BE2C (cell line): ENCODE measurements around the gene GRIK2.
"Not testable (repeated sequence)": the region's sequence is repeated elsewhere in the genome, so short reads cannot be mapped to it uniquely, and the experiment has no call there.

ENCODE experiments used
- DNase-seq: peaks from one replicate; pipeline ENCODE4 v3.0.0-alpha.2; 2020
- H3K27me3 ChIP-seq: fragments of 250-450 bp; sonication (Bioruptor Pico); 2 replicates; pipeline ENCODE4 v1.5.1; 2020; ENCODE audit warnings: mild to moderate bottlenecking
- H3K36me3 ChIP-seq: fragments of 250-450 bp; sonication (Bioruptor Pico); 2 replicates; pipeline ENCODE4 v1.5.1; 2020; ENCODE audit warnings: mild to moderate bottlenecking
- H3K4me1 ChIP-seq: fragments of 250-450 bp; sonication (Bioruptor Pico); 2 replicates; pipeline ENCODE4 v1.5.1; 2020
- H3K4me3 ChIP-seq: 2 replicates; pipeline ENCODE4 v1.5.1; 2011; ENCODE audit warnings: low read depth, low read length
- H3K9me3 ChIP-seq: fragments of 250-450 bp; sonication (Bioruptor Pico); 2 replicates; pipeline ENCODE4 v1.5.1; 2020
- TF ChIP-seq, protein P1 (sequence below): IDR thresholded peaks from 2 replicates; pipeline ENCODE4 v1.5.1; 2012; ENCODE audit warnings: mild to moderate bottlenecking, low read depth, low read length

GRIK2 gene

GRCh38 chr6:101626269-101626668, 232.8 kb downstream of the GRIK2 start:
- Histone ChIP-seq H3K27me3 (no peaks in the 10 kb centered on the region), H3K4me3 (no peak overlapping the region), H3K9me3 (no peaks in the 10 kb centered on the region), H3K36me3 (peaks cover 15% of the 10 kb centered on the region), H3K4me1 (peaks cover 5% of the 10 kb centered on the region)
- TF ChIP-seq, protein P1, sequence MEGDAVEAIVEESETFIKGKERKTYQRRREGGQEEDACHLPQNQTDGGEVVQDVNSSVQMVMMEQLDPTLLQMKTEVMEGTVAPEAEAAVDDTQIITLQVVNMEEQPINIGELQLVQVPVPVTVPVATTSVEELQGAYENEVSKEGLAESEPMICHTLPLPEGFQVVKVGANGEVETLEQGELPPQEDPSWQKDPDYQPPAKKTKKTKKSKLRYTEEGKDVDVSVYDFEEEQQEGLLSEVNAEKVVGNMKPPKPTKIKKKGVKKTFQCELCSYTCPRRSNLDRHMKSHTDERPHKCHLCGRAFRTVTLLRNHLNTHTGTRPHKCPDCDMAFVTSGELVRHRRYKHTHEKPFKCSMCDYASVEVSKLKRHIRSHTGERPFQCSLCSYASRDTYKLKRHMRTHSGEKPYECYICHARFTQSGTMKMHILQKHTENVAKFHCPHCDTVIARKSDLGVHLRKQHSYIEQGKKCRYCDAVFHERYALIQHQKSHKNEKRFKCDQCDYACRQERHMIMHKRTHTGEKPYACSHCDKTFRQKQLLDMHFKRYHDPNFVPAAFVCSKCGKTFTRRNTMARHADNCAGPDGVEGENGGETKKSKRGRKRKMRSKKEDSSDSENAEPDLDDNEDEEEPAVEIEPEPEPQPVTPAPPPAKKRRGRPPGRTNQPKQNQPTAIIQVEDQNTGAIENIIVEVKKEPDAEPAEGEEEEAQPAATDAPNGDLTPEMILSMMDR: no peak
- DNase-seq: peak; percentile 33

DNA sequence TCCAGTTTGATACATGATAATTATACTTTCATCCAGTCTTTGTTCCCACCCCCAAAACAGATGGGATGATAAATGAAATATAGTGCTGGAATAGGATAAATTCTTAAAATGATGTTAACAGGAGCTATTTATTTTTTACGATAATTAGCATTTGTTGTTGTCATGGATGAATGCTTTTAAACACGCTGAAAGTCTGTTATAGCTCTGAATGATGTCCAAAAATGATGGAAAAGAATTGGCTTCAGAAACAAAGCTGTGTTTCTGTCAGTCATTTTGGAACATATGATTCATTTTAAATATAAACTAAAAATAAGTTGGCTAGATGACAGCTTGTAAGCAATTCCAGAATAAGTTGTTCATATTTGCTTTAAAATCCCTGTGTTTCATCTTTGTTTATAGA, 237.4 kb downstream of the GRIK2 start:
- Histone ChIP-seq H3K36me3 (peaks cover 11% of the 10 kb centered on the region), H3K4me3 (no peak overlapping the region), H3K4me1 (peaks cover 14% of the 10 kb centered on the region), H3K9me3 (no peaks in the 10 kb centered on the region), H3K27me3 (no peaks in the 10 kb centered on the region)
- TF ChIP-seq, protein P1: no peak
- DNase-seq: no peak

DNA sequence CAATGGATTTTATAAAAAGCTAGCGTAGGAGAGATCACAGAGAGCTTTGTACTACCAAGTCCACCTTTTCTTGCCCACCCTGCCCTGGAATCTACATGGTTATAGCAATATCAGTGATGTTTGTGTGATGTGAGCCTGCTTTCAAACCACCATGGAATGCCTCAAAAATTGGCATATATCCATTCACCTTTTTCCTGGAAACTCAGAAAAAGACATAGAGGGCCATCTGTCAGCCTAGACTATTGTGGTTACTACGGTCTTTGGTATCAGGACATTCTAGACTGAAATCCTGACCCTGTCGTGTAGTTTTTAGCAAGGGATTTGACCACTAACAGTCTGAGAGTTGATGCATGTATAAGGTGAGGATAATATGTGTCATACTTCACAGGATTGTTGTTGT, 239.6 kb downstream of the GRIK2 start:
- no peaks in the 10 kb centered on the region for H3K9me3 ChIP-seq
- no peaks in the 10 kb centered on the region for H3K27me3 ChIP-seq
- TF ChIP-seq, protein P1: no peak
- H3K36me3 ChIP-seq: peaks cover 7% of the 10 kb centered on the region
- DNase-seq: no peak
- peaks cover 14% of the 10 kb centered on the region for H3K4me1 ChIP-seq
- H3K4me3 ChIP-seq: no peak overlapping the region

DNA sequence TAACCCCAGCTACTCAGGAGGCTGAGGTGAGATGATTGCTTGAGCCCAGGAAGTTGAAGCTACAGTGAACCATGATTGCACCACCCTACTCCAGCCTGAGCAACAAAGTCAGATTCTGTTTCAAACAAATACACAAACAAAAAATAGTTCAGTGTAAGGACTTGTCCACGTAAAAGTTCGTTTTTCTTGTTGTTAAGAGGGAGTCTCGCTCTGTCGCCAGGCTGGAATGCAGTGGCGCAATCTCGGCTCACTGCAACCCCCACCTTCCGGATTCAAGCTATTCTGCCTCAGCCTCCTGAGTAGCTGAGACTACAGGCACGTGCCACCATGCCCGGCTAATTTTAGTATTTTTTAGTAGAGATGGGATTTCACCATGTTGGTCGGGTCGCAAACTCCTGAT, 245.4 kb downstream of the GRIK2 start:
- H3K9me3 ChIP-seq, DNase-seq, H3K36me3 ChIP-seq, H3K4me1 ChIP-seq, H3K4me3 ChIP-seq, H3K27me3 ChIP-seq: not testable (repeated sequence)

- Histone ChIP-seq H3K9me3 (no peaks in the 10 kb centered on the region), H3K4me3 (no peak overlapping the region), H3K36me3 (no peaks in the 10 kb centered on the region), H3K27me3 (no peaks in the 10 kb centered on the region), H3K4me1 (0 out of 2 replicates have a peak, but pooled peaks cover 5% of the 10 kb centered on the region)
- DNase-seq: no peak
- TF ChIP-seq, protein P1: no peak
These were observed 246.6 kb downstream of the GRIK2 start for GRCh38 chr6:101640131-101640530.

DNA sequence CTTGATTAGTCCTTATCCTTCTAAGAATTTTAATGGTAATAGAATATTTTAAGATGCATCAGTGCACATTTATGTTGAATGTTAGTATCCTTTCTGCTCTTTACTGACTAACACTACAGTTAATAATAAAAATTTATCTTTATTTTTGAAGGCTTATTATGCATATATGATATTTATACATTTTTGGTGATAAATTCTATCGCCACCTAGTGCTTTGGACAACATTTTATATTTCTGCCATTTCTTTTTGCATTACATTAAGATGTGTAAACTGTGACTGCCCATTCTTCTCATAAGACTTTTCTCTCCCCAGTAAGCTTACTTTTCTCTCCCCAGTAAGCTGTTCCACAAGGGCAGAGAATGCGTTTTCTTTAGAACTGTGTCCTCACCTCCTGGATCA, 252.3 kb downstream of the GRIK2 start:
- TF ChIP-seq, protein P1: no peak
- H3K36me3 ChIP-seq: no peaks in the 10 kb centered on the region

GRCh38 chr6:101650402-101651100, 257.0 kb downstream of the GRIK2 start:
- no peak for DNase-seq
- Histone ChIP-seq H3K4me3 (no peak overlapping the region), H3K9me3 (no peaks in the 10 kb centered on the region)

More for the DNA sequence above, 252.3 kb downstream of the GRIK2 start:
- H3K4me3 ChIP-seq: no peak overlapping the region
- no peaks in the 10 kb centered on the region for H3K27me3 ChIP-seq
- no peaks in the 10 kb centered on the region for H3K9me3 ChIP-seq
- DNase-seq: no peak
- no peaks in the 10 kb centered on the region; the same call in 1 of the 2 replicates for H3K4me1 ChIP-seq

More at GRCh38 chr6:101650402-101651100, 257.0 kb downstream of the GRIK2 start:
- Histone ChIP-seq H3K27me3 (no peaks in the 10 kb centered on the region), H3K36me3 (no peaks in the 10 kb centered on the region), H3K4me1 (no peaks in the 10 kb centered on the region; the same call in 1 of the 2 replicates)
- TF ChIP-seq, protein P1: no peak
